Ovary (tissue), 9 donors: ENCODE results near the gene CD180. TPM values are rescaled to one million over a fixed set of nuclear protein-coding genes. Genes with fewer than 3 reads are reported as not detected.

Source experiments
- DNase-seq, 5 donors: peaks; one replicate each; pipeline ENCODE4 v3.0.0-alpha.2; 2019 to 2020
- H3K27ac ChIP-seq, 2 donors: fragments of 200-600 bp; one replicate each; pipeline versions ENCODE4 v1.5.1 to v1.8.0; 2019 to 2022
- H3K27me3 ChIP-seq: fragments of 200-600 bp; one replicate; pipeline ENCODE4 v1.8.0; 2022
- H3K36me3 ChIP-seq: fragments of 200-600 bp; sonication (generic); one replicate; pipeline ENCODE4 v1.5.1; 2019
- H3K4me1 ChIP-seq: one replicate; pipeline ENCODE4 v1.8.1; 2013; ENCODE audit warnings: mild to moderate bottlenecking, moderate library complexity; ENCODE audit not compliant: insufficient read depth
- H3K4me3 ChIP-seq: fragments of 200-600 bp; sonication (generic); one replicate; pipeline ENCODE4 v1.5.1; 2017
- H3K9me3 ChIP-seq, 2 donors: fragments of 200-600 bp in 1 of 2; sonication (generic) in 1 of 2; one replicate each; pipeline versions ENCODE4 v1.5.1 to v1.8.1; 2013 to 2019; ENCODE audit warnings: mild to moderate bottlenecking in 1 of 2, moderate library complexity in 1 of 2
- EP300 ChIP-seq: sonication (generic); formaldehyde crosslinking; IDR thresholded peaks from one replicate; pipeline ENCODE4 v1.6.1; 2017; ENCODE audit warnings: antibody characterized with exemption
- POLR2A ChIP-seq: fragments of 450-650 bp; IDR thresholded peaks from one replicate; pipeline ENCODE4 v1.6.1; 2017; ENCODE audit warnings: antibody characterized with exemption, mild to moderate bottlenecking, moderate library complexity
- WGBS, 3 donors: extraction: QIAGEN DNeasy Blood & Tissue Kit in 1 of 3; methylation state at CpG; one replicate each; pipeline versions ENCODE4 v1.1.5 to v1.1.7; 2013 to 2017; 5-methylcytosine and 5-hydroxymethylcytosine counted together
- intact Hi-C, 4 donors: fragments of 100-400 bp; cut with DNase I; formaldehyde crosslinking; loops; one replicate each; pipeline versions ENCODE4 v1.11.0 to v1.15.1; 2022 to 2023
- polyA plus RNA-seq, 2 donors: library from polyadenylated mRNA; stranded (reverse); fragments of 200-250 nt in 1 of 2; fragments of 350-450 nt in 1 of 2; fragmentation: Illumina TruSeq in 1 of 2; extraction: RNeasy Lipid Tissue Mini Kit (QIAGEN cat#74804) in 1 of 2; gene quantifications; one replicate each; pipeline ENCODE4 v1.2.3, GENCODE V29; 2013 to 2014
- total RNA-seq, 7 donors: library from RNA; depleted of rRNA in 2 of 7; stranded (reverse); fragments of >200 nt in 2 of 7; fragmentation: NEBNext Ultra II Directional in 3 of 7; extraction: Animal tissue kit (Norgen Biotek cat#: 25700) in 3 of 7; gene quantifications; one replicate each; pipeline versions ENCODE4 v1.1.0 to v1.2.4, GENCODE V29; 2016 to 2023
- TF ChIP-seq, protein P1 (sequence below), 3 donors: fragments of 450-650 bp in 2 of 3; fragments of 200-600 bp in 1 of 3; IDR thresholded peaks; one replicate each; pipeline versions ENCODE4 v1.5.1 to v1.8.0; 2016 to 2022; ENCODE audit warnings: antibody characterized with exemption in 3 of 3, mild to moderate bottlenecking in 1 of 3
- donor health status: DM: no; HTN: no; CAD: no; lungs with moderate emphysema.
- donor health status: DM: no; HTN: no; CAD: no.
- donor health status: Bipolar disorder and iron deficiency.
- donor health status: DM: yes; HTN: yes; CAD: no.
- donor health status: DM: no; HTN: no; CAD: no.
- donor health status: DM: yes; HTN: yes; CAD: no.

The CD180 gene
- total and polyA plus RNA-seq, 9 donors, result 0.15 to 2.9 (median 0.30) TPM

GRCh38 chr5:67133217-67133616, 63.4 kb downstream of the CD180 start:
- H3K27ac ChIP-seq, result no peak overlapping the region
- 50 to 51% (median 51%) methylated on average over 2 of the region's 2 CpGs for WGBS, 3 donors
- no peaks in the 10 kb centered on the region for H3K4me1 ChIP-seq
- intact Hi-C loops, result no loop called here
- no peak overlapping the region for H3K4me3 ChIP-seq
- no peaks in the 10 kb centered on the region for H3K9me3 ChIP-seq
- no peaks in the 10 kb centered on the region for H3K27me3 ChIP-seq
- H3K36me3 ChIP-seq, result no peaks in the 10 kb centered on the region
- no peak for TF ChIP-seq POLR2A
- TF ChIP-seq, protein P1, sequence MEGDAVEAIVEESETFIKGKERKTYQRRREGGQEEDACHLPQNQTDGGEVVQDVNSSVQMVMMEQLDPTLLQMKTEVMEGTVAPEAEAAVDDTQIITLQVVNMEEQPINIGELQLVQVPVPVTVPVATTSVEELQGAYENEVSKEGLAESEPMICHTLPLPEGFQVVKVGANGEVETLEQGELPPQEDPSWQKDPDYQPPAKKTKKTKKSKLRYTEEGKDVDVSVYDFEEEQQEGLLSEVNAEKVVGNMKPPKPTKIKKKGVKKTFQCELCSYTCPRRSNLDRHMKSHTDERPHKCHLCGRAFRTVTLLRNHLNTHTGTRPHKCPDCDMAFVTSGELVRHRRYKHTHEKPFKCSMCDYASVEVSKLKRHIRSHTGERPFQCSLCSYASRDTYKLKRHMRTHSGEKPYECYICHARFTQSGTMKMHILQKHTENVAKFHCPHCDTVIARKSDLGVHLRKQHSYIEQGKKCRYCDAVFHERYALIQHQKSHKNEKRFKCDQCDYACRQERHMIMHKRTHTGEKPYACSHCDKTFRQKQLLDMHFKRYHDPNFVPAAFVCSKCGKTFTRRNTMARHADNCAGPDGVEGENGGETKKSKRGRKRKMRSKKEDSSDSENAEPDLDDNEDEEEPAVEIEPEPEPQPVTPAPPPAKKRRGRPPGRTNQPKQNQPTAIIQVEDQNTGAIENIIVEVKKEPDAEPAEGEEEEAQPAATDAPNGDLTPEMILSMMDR (IDR thresholded peaks at IDR 0.05), result no peak
- no peak for TF ChIP-seq EP300
- DNase-seq, result no peak

DNA sequence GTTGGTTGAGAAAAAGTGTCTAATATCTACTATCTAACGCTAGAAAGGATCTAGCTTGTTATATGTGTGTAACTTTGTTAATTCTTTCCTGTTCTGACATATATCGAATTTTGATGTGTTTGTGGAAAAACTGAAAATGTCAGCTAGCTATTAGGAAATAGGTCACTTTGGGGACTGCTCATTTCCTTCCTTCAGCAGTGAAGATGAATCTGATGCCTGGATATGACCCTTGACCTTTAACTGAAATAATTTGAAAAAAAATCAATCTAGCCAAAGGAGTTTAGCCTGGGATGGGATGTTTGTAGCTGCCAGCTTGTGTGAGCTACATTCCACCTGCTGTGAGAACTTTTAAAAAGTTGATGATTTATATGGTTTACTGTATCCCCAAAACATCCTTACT, 66.8 kb downstream of the CD180 start:
- Histone ChIP-seq H3K4me3 (no peak overlapping the region), H3K4me1 (no peaks in the 10 kb centered on the region), H3K36me3 (no peaks in the 10 kb centered on the region), H3K27me3 (no peaks in the 10 kb centered on the region), H3K9me3 (no peaks in the 10 kb centered on the region), H3K27ac (no peak overlapping the region)
- intact Hi-C loops, result no loop called here
- 93 to 97% (median 97%) methylated on average over 2 of the region's 2 CpGs for WGBS, 3 donors
- TF ChIP-seq EP300 (no peak), POLR2A (no peak)
- TF ChIP-seq, protein P1 (IDR thresholded peaks at IDR 0.05), result no peak
- no peak for DNase-seq
